Loucy (cell line): ENCODE results near the gene TTC23.

Experiments used
- H2AFZ ChIP-seq: fragments of 200-600 bp; sonication (generic); 2 replicates; pipeline ENCODE4 v1.6.0; 2016; ENCODE audit warnings: antibody characterized with exemption, mild to moderate bottlenecking, low read length, moderate library complexity
- H3F3A ChIP-seq: fragments of 200-600 bp; 2 replicates; pipeline ENCODE4 v1.6.0; 2016; ENCODE audit warnings: antibody characterized with exemption, low read depth, mild to moderate bottlenecking
- H3K27me3 ChIP-seq: fragments of 200-600 bp; sonication (generic); 2 replicates; pipeline ENCODE4 v1.6.1; 2014; ENCODE audit warnings: low read length, mild to moderate bottlenecking; ENCODE audit not compliant: insufficient read depth, poor library complexity, severe bottlenecking
- H3K36me3 ChIP-seq: fragments of 200-600 bp; sonication (generic); 2 replicates; pipeline ENCODE4 v1.6.1; 2016; ENCODE audit warnings: low read length; ENCODE audit not compliant: insufficient read depth
- H3K4me1 ChIP-seq: fragments of 200-600 bp; sonication (generic); 2 replicates; pipeline ENCODE4 v1.5.1; 2014; ENCODE audit warnings: low read length, mild to moderate bottlenecking; ENCODE audit not compliant: insufficient read depth, poor library complexity, severe bottlenecking
- H3K4me2 ChIP-seq: fragments of 200-600 bp; sonication (generic); 2 replicates; pipeline ENCODE4 v1.6.0; 2014; ENCODE audit warnings: antibody characterized with exemption, low read length, low read depth, mild to moderate bottlenecking; ENCODE audit not compliant: poor library complexity, severe bottlenecking
- H3K4me3 ChIP-seq: fragments of 200-600 bp; sonication (generic); 2 replicates; pipeline ENCODE4 v1.5.1; 2014; ENCODE audit warnings: low read length, mild to moderate bottlenecking, mixed read lengths; ENCODE audit not compliant: poor library complexity, severe bottlenecking
- H3K79me2 ChIP-seq: fragments of 200-600 bp; sonication (generic); 2 replicates; pipeline ENCODE4 v1.6.1; 2014; ENCODE audit warnings: low read length; ENCODE audit not compliant: insufficient read depth
- H3K9ac ChIP-seq: fragments of 200-600 bp; sonication (generic); 2 replicates; pipeline ENCODE4 v1.6.0; 2014; ENCODE audit warnings: mild to moderate bottlenecking, low read depth, low read length, moderate library complexity; ENCODE audit not compliant: poor library complexity, severe bottlenecking
- H3K9me2 ChIP-seq: fragments of 200-600 bp; sonication (generic); replicated peaks from 2 replicates; pipeline ENCODE4 v1.6.1; 2016; ENCODE audit warnings: low read depth, low read length, mixed read lengths
- H3K9me3 ChIP-seq: fragments of 200-600 bp; sonication (generic); 2 replicates; pipeline ENCODE4 v1.6.1; 2014; ENCODE audit warnings: mild to moderate bottlenecking, antibody characterized with exemption, low read length, low read depth; ENCODE audit not compliant: insufficient read depth
- H4K20me1 ChIP-seq: fragments of 200-600 bp; sonication (generic); 2 replicates; pipeline ENCODE4 v1.6.0; 2014; ENCODE audit warnings: antibody characterized with exemption, low read length, mild to moderate bottlenecking; ENCODE audit not compliant: insufficient read depth, poor library complexity, severe bottlenecking
- CTCF ChIP-seq: fragments of 200-600 bp; sonication (generic); conservative IDR thresholded peaks from 2 replicates; pipeline ENCODE4 v1.5.1; 2014; ENCODE audit warnings: mild to moderate bottlenecking, antibody characterized with exemption, low read length
- EZH2phosphoT487 ChIP-seq: fragments of 200-600 bp; IDR thresholded peaks from 2 replicates; pipeline ENCODE4 v1.6.1; 2018; ENCODE audit warnings: antibody characterized with exemption, mild to moderate bottlenecking, moderate library complexity, borderline replicate concordance

Gene TTC23

DNA sequence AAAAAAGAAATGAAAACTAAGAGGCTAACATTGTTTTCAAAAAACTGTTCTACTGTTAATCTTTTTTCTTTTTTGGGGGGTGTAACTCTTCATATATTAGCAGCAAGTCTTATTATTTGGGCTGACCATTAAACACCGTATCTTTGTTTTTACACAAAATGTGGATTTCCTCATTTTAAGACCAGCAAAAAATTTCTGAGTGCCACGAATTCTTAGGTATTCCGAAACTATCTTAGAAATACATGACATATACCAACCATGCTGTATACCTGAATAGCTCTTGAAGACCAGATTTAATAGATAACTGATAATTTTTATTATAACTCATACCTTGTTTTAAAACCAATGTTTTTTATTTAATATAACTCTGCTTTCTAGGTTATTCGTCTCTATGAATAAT is 620 bp upstream of the TTC23 start:
- H3K9ac ChIP-seq = no peak overlapping the region
- H3F3A ChIP-seq = no peaks in the 10 kb centered on the region
- H2AFZ ChIP-seq = no peak overlapping the region
- peaks cover 23% of the 10 kb centered on the region for H3K4me1 ChIP-seq
- no peaks in the 10 kb centered on the region for H3K79me2 ChIP-seq
- no peaks in the 10 kb centered on the region for H4K20me1 ChIP-seq
- peaks cover 50% of the 10 kb centered on the region for H3K27me3 ChIP-seq
- H3K9me2 ChIP-seq = no peaks in the 10 kb centered on the region
- H3K4me3 ChIP-seq = no peak overlapping the region
- H3K4me2 ChIP-seq = no peak overlapping the region
- TF ChIP-seq CTCF (no peak), EZH2phosphoT487 (no peak)
- no peaks in the 10 kb centered on the region for H3K9me3 ChIP-seq
- no peaks in the 10 kb centered on the region for H3K36me3 ChIP-seq

GRCh38 chr15:99248000-99248715 is 1.2 kb downstream of the TTC23 start:
- Histone ChIP-seq H3K9me2 (no peaks in the 10 kb centered on the region), H3K9ac (no peak overlapping the region), H2AFZ (no peak overlapping the region), H3K9me3 (no peaks in the 10 kb centered on the region), H3K27me3 (peaks cover 60% of the 10 kb centered on the region), H3K4me2 (no peak overlapping the region), H3K4me3 (no peak overlapping the region), H3F3A (no peaks in the 10 kb centered on the region), H4K20me1 (no peaks in the 10 kb centered on the region), H3K36me3 (no peaks in the 10 kb centered on the region), H3K79me2 (no peaks in the 10 kb centered on the region), H3K4me1 (peaks cover 14% of the 10 kb centered on the region)
- TF ChIP-seq CTCF (no peak), EZH2phosphoT487 (no peak)

GRCh38 chr15:99247062-99247461 is 2.3 kb downstream of the TTC23 start:
- no peak for TF ChIP-seq CTCF
- TF ChIP-seq EZH2phosphoT487 = no peak
- H3K4me1 ChIP-seq = peaks cover 10% of the 10 kb centered on the region
- H3K36me3 ChIP-seq = no peaks in the 10 kb centered on the region
- H3K4me3 ChIP-seq = no peak overlapping the region
- no peaks in the 10 kb centered on the region for H3K9me3 ChIP-seq
- no peaks in the 10 kb centered on the region for H4K20me1 ChIP-seq
- H3K79me2 ChIP-seq = no peaks in the 10 kb centered on the region
- no peak overlapping the region for H3K4me2 ChIP-seq
- H2AFZ ChIP-seq = no peak overlapping the region
- peaks cover 69% of the 10 kb centered on the region for H3K27me3 ChIP-seq
- no peaks in the 10 kb centered on the region for H3F3A ChIP-seq
- no peaks in the 10 kb centered on the region for H3K9me2 ChIP-seq
- no peak overlapping the region for H3K9ac ChIP-seq
